Pancreas (tissue), 10 donors: ENCODE results near the gene OR51G1. TPM values are rescaled to one million over a fixed set of nuclear protein-coding genes. Genes with fewer than 3 reads are reported as not detected.
A peak's percentile ranks its signal among the peaks of the same experiment; 100 is the strongest.

Experiments
- ATAC-seq, 4 donors: fragments of 200-7000 bp; cut with Tn5 transposase; one replicate each; pipeline versions ENCODE4 v1.8.0 to v1.9.1; 2020; ENCODE audit warnings: mild to moderate bottlenecking in 4 of 4, moderate library complexity in 4 of 4
- DNase-seq, 6 donors: peaks; one replicate each; pipeline ENCODE4 v3.0.0-alpha.2; 2020
- FAIRE-seq: peaks from 2 replicates; lab custom pipeline; 2012; peaks lifted over from hg19 to GRCh38; lab: Jason Lieb, UNC
- H3K27ac ChIP-seq, 4 donors: fragments of 200-600 bp; sonication (generic); 1 replicate in 3 of 4; 2 replicates in 1 of 4; pipeline versions ENCODE4 v1.5.0 to v1.8.0; 2020
- H3K27me3 ChIP-seq, 4 donors: fragments of 200-600 bp; one replicate each; pipeline ENCODE4 v1.8.0; 2021
- H3K36me3 ChIP-seq, 3 donors: fragments of 200-600 bp; sonication (generic) in 1 of 3; one replicate each; pipeline versions ENCODE4 v1.5.0 to v1.8.0; 2020 to 2021
- H3K4me1 ChIP-seq, 3 donors: fragments of 200-600 bp; one replicate each; pipeline ENCODE4 v1.8.0; 2021
- H3K4me3 ChIP-seq, 4 donors: fragments of 200-600 bp; sonication (generic) in 2 of 4; one replicate each; pipeline versions ENCODE4 v1.5.0 to v1.8.0; 2020 to 2021
- H3K9me3 ChIP-seq, 4 donors: fragments of 200-600 bp; one replicate each; pipeline ENCODE4 v1.8.0; 2021
- CTCF ChIP-seq, 4 donors: fragments of 200-600 bp; sonication (generic) in 3 of 4; IDR thresholded peaks; one replicate each; pipeline versions ENCODE4 v1.5.0 to v1.8.0; 2021; ENCODE audit warnings: antibody characterized with exemption in 4 of 4
- WGBS, 2 donors: extraction: QIAGEN DNeasy Blood & Tissue Kit; methylation state at CpG; one replicate each; pipeline ENCODE4 v1.1.7; 2013; 5-methylcytosine and 5-hydroxymethylcytosine counted together
- intact Hi-C, 3 donors: fragments of 100-400 bp; cut with DNase I; formaldehyde crosslinking; loops; one replicate each; pipeline versions ENCODE4 v1.11.1 to v1.14.2; 2022
- polyA plus RNA-seq, 2 donors: library from polyadenylated mRNA; stranded (reverse); fragments of 200-250 nt; gene quantifications; one replicate each; pipeline ENCODE4 v1.2.3, GENCODE V29; 2013
- total RNA-seq, 6 donors: library from RNA; stranded (reverse); fragmentation: NEBNext Ultra II Directional in 4 of 6; extraction: Animal tissue kit (Norgen Biotek cat#: 25700) in 4 of 6; gene quantifications; one replicate each; pipeline versions ENCODE4 v1.2.1 to v1.2.4, GENCODE V29; 2021 to 2023
- donor health status: healthy with polysubstance abuse.
- donor health status: DM: no; HTN: no; CAD: no; lungs with moderate emphysema.
- donor health status: DM: no; HTN: no; CAD: no.
- donor health status: control.
- donor health status: control.
- donor health status: Bipolar disorder and iron deficiency.
- donor health status: DM: yes; HTN: yes; CAD: no.
- donor health status: DM: no; HTN: no; CAD: no.
- donor health status: DM: no; HTN: no; CAD: no.
- donor health status: DM: yes; HTN: yes; CAD: no.

The OR51G1 gene
- total and polyA plus RNA-seq, 8 donors, result not detected

DNA sequence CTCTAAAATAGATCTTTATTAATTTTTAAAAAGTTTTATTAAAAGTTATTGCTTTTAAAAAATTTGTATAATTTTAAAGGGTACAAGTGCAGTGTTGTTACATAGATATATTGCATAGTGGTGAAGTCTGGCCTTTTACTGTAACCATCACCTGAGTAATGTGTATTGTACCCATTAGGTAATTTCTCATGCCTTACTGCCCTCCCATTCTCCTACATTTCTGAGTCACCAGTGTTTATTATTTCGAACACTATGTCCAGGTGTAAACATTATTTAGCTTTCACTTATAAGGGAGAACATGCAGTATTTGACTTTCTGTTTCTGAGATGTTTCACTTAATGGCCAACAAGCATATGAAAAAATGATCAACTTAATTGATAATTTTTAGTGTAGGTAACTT, 2.3 kb downstream of the OR51G1 start:
- Histone ChIP-seq H3K27ac (no peak overlapping the region), H3K4me1 (no peaks in the 10 kb centered on the region), H3K27me3 (no peaks in the 10 kb centered on the region), H3K4me3 (no peak overlapping the region), H3K9me3 (no peaks in the 10 kb centered on the region), H3K36me3 (no peaks in the 10 kb centered on the region)
- FAIRE-seq (no peak), DNase-seq (no peak), ATAC-seq (no peak)
- no peak for TF ChIP-seq CTCF (IDR thresholded peaks at IDR 0.05)
- intact Hi-C loops, result no loop called here
- WGBS, 2 donors, result 61 to 80% methylated on average over 1 of the region's 1 CpG

DNA sequence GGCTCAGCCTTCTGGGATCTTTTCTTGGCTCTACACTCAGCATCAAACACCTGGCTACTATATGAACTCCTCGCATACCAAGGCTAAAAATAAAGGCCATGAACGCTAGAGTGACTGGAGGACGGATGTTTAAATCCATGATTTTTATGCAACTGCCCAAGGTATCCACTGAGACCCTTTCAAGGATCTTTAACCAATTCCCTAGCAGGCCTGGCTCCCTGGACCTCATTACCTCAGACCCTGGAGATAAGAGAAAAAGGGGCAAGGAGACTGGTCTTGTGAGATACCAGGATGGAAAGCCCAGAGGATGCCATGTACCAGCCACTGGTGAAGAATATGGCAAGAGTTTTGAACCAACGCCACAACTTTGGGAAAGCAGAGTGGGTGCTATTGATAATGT, 4.9 kb downstream of the OR51G1 start, which contains the start of gene OR51G2:
OR51G2 (minus strand) TSS at position 101 of the 400 bp plus-strand sequence. CDS start 3,687 bp downstream, outside the sequence.
- no peak for ATAC-seq
- no peaks in the 10 kb centered on the region for H3K9me3 ChIP-seq
- H3K36me3 ChIP-seq, result no peaks in the 10 kb centered on the region
- no peaks in the 10 kb centered on the region for H3K4me1 ChIP-seq
- DNase-seq, result no peak
- H3K27me3 ChIP-seq, result no peaks in the 10 kb centered on the region
- WGBS, 2 donors, result 71 to 87% methylated on average over 4 of the region's 4 CpGs
- H3K27ac ChIP-seq, result no peak within 1 kb of the TSS
- intact Hi-C loops, result no loop called here
- FAIRE-seq, result no peak
- no peak within 1 kb of the TSS for H3K4me3 ChIP-seq
- no peak for TF ChIP-seq CTCF (IDR thresholded peaks at IDR 0.05)

GRCh38 chr11:4916581-4916980, 7.6 kb downstream of the OR51G1 start:
- Histone ChIP-seq H3K27ac (no peak overlapping the region), H3K27me3 (no peaks in the 10 kb centered on the region), H3K9me3 (no peaks in the 10 kb centered on the region), H3K4me1 (no peaks in the 10 kb centered on the region), H3K36me3 (no peaks in the 10 kb centered on the region), H3K4me3 (no peak overlapping the region)
- intact Hi-C loops, result no loop called here
- DNase-seq (no peak), FAIRE-seq (no peak), ATAC-seq (no peak)
- TF ChIP-seq CTCF (IDR thresholded peaks at IDR 0.05), result no peak

GRCh38 chr11:4903484-4903883, 20.7 kb downstream of the OR51G1 start, which contains the start of gene OR51A7:
OR51A7 (plus strand) TSS chr11:4903783; CDS start chr11:4907370, 3,587 bp downstream.
- DNase-seq, result no peak
- Histone ChIP-seq H3K27ac (no peak within 1 kb of the TSS), H3K4me1 (no peaks in the 10 kb centered on the region), H3K27me3 (no peaks in the 10 kb centered on the region), H3K4me3 (no peak within 1 kb of the TSS), H3K9me3 (no peaks in the 10 kb centered on the region), H3K36me3 (no peaks in the 10 kb centered on the region)
- intact Hi-C loops, result no loop called here
- no peak for ATAC-seq
- TF ChIP-seq CTCF (IDR thresholded peaks at IDR 0.05), result no peak
- no peak for FAIRE-seq

DNA sequence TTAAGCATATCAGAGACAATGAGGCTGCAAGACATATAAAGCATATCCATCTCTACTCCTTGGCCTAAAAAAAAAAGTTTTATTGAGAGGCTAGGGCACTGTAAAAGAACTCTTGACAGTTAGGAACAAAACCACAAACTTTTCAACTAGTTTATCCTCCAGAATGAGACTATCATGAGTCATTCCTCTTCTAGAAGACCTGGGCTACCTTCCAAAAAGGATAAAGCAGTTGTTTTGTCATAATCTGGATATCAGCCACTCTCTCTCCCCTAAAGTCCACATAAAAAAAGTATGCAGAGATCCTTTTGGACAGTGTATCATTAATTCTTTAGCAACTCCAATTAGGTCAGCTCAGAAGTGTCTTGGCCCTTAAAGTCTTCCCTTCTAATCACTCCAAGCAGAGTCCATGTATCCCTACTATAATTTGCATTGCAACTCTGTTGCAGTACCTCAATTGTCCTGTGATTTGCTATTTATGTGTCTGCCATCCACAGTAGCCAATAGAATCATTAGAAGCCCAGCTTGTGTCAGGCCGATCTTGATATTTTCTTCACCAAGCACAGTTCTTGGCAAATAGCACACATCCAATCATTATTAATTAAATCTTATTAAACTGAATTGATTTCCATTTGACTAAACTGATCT, 32.0 kb downstream of the OR51G1 start:
- Histone ChIP-seq H3K36me3 (no peaks in the 10 kb centered on the region), H3K4me1 (no peaks in the 10 kb centered on the region), H3K4me3 (no peak overlapping the region), H3K27me3 (no peaks in the 10 kb centered on the region), H3K27ac (no peak overlapping the region), H3K9me3 (no peaks in the 10 kb centered on the region)
- intact Hi-C loops, result no loop called here
- DNase-seq, result no peak
- 81 to 90% methylated on average over 1 of the region's 1 CpG for WGBS, 2 donors
- no peak for FAIRE-seq
- TF ChIP-seq CTCF (IDR thresholded peaks at IDR 0.05), result no peak
- ATAC-seq, result peak in 1 of 4 donors; percentile 14
